ENCODE measurements around the gene SORCS1. TPM values are rescaled to one million over a fixed set of nuclear protein-coding genes. Genes with fewer than 3 reads are reported as not detected.
A peak's percentile ranks its signal among the peaks of the same experiment; 100 is the strongest.

The SORCS1 gene
- total RNA-seq, 1 donor from 2014 or later: 2.9 TPM

DNA sequence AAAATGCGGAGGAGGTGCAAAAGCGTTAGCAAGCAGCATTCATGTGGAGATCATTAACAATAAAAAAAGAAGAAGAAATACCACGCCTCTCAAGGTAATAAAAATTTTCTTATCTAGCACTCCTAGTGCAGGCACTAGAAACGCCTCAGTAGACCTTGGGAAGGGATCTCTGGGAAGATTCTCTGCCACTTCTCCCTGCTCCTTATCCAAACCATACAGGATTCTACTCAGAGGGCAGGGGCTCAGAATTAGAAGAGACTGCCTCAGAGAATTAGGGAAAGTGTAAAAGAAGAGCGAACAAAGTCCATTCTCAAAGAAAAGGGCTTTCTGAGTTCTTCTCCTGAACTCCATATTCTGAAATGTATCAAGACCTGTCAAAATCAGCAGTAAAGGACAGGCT lies 413.4 kb downstream of the SORCS1 start:
- DNase-seq (ENCODE audit: missing footprints) (no peak), ATAC-seq (no peak)
- intact Hi-C loops (cut with DNase I): no loop called here

DNA sequence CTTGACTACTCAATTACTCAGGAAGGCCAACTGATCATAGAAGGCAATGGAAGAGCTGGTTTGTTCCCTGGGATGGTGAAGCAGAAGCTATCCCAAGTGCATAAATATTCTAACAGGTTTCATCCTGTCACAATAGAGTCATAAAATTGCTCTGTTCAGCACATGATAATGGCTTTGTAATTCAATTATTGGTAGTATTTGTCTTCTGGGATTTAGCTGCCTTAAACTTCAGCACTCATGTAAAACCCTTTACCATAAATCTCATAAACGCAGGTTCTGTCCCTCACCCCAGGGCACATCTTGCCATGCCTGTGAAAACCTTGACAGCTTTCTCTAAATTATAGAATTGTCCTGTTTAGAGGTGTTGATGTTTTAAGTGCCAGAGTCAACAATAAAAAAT lies 417.6 kb downstream of the SORCS1 start:
- no peak for DNase-seq (ENCODE audit: missing footprints)
- intact Hi-C loops (cut with DNase I): no loop called here
- ATAC-seq: no peak

DNA sequence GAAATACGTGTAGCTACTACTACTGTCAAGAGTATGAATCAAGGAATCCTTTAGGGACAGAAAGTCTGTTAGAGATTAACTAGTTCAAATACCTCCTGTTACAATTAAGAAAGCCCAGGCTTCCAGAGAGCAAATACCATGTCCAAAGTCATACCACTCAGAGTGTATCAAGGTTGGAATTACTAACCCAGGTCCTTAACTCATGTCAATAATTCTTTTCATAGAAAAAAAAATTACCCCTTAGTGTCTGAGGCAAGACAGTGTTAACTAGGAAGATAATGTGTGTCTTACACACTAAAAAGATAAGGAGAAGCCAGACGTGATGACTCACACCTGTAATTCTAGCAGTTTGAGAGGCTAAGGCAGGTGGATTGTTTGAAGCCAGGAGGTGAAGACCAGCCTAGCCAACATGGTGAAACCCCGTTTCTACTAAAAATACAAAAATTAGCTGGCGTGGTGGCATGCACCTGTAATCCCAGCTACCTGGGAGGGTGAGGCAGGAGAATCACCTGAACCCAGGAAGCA lies 423.4 kb downstream of the SORCS1 start:
- no peak for ATAC-seq
- no peak for DNase-seq (ENCODE audit: missing footprints)
- intact Hi-C loops (cut with DNase I): no loop called here

- no peak for ATAC-seq
- intact Hi-C loops (cut with DNase I): no loop called here
Observed at GRCh38 chr10:106740071-106740470, 424.4 kb downstream of the SORCS1 start.

GRCh38 chr10:106734220-106734619 lies 430.3 kb downstream of the SORCS1 start:
- ATAC-seq (no peak), DNase-seq (ENCODE audit: missing footprints) (no peak)
- intact Hi-C loops (cut with DNase I): no loop called here

More at GRCh38 chr10:106740071-106740470, 424.4 kb downstream of the SORCS1 start:
- no peak for DNase-seq (ENCODE audit: missing footprints)

DNA sequence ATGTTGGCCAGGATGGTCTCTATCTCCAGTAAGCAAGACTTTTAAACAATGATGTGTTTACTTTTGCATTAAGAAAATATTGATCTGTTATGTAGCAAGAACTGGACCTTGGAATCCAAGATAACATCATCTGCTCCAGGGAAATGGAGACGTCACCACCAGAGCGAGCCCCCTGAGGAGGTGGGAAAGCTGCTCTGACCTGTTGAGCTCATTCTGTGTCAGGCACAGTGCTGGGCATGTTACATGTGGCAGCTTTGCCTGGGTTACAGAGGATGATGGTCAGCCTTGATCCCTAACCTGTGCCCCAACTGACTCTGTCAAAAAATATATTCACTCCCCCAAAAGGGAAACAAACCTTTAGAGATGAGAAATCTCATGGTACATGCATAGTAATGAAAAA lies 436.3 kb downstream of the SORCS1 start:
- intact Hi-C loops (cut with DNase I): no loop called here
- ATAC-seq: no peak

GRCh38 chr10:106727170-106727569 lies 437.3 kb downstream of the SORCS1 start:
- ATAC-seq: no peak

More for the DNA sequence above, 436.3 kb downstream of the SORCS1 start:
- no peak for DNase-seq (ENCODE audit: missing footprints)

DNA sequence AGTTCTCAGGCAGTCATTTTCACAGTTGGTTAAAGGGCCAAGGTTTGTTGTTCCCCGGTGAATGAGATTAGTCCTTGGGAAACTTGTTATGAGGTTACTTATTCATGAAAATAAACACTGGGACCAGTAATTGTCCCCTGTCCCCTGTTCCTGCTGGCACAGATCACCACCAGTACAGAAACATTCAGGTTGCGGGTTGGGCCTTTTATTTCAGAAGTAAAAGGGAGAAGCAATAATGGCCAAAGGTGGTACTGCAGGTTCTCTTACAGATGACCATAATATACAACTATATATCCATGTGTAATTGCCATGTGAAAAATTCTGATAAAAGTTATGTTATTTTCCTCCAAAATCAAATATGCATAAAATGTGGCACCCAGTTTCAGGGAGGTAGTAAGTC lies 442.0 kb downstream of the SORCS1 start:
- DNase-seq (ENCODE audit: missing footprints) (no peak), ATAC-seq (no peak)
- intact Hi-C loops (cut with DNase I): no loop called here

More at GRCh38 chr10:106727170-106727569, 437.3 kb downstream of the SORCS1 start:
- intact Hi-C loops (cut with DNase I): no loop called here
- no peak for DNase-seq (ENCODE audit: missing footprints)

DNA sequence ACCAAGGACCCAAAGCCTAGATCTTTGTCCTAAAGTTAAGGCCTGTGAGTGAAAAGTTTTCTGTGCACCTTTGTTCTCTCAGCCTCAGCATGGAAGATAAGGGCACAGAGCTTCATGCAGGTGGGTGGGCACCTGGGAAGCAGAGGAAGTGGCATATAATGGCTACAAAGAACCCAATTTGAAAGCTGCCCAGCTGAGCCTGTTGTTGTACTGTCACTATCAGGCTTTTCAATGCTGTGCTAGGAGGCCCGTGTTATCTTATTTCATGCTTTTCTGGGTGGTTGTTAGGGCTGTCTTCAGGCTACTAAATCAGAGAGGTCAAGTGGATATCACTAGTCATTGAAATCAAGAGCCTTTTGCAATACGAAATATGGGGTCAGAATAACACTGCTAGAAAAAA lies 443.8 kb downstream of the SORCS1 start:
- ATAC-seq (no peak), DNase-seq (ENCODE audit: missing footprints) (no peak)
- intact Hi-C loops (cut with DNase I): no loop called here

- intact Hi-C loops (cut with DNase I): no loop called here
- no peak for DNase-seq (ENCODE audit: missing footprints)
- ATAC-seq: peak; percentile 59
Observed at GRCh38 chr10:106716381-106716780, 448.1 kb downstream of the SORCS1 start.

- no peak for ATAC-seq
- no peak for DNase-seq (ENCODE audit: missing footprints)
- intact Hi-C loops (cut with DNase I): no loop called here
Observed at GRCh38 chr10:106714734-106715555, 449.6 kb downstream of the SORCS1 start.

- no peak for ATAC-seq
- intact Hi-C loops (cut with DNase I): no loop called here
- no peak for DNase-seq (ENCODE audit: missing footprints)
Observed at GRCh38 chr10:106713846-106714245, 450.7 kb downstream of the SORCS1 start.

DNA sequence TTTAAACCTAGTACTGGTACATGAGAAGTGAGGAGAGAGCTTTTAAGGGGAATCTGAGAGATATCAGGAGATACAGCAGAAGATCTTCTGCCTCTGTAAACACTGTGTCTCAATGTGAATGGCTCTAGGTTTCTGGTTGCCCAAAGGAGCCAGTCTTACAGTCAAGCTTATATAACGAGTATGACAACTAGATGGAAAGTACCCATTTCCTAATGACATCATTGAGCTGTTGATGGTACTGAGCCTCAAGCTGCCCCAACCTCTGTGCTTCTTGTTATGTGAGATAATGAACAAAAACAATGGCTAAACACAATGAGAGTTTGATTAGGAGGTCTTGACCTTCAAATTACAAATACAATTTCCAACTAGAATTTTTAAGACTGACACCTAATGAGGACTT lies 451.5 kb downstream of the SORCS1 start:
- ATAC-seq: no peak
- DNase-seq (ENCODE audit: missing footprints): no peak
- intact Hi-C loops (cut with DNase I): no loop called here

GRCh38 chr10:106711313-106711906 lies 453.1 kb downstream of the SORCS1 start:
- intact Hi-C loops (cut with DNase I): no loop called here
- DNase-seq (ENCODE audit: missing footprints): no peak
- no peak for ATAC-seq

GRCh38 chr10:106708506-106708905 lies 456.0 kb downstream of the SORCS1 start:
- DNase-seq (ENCODE audit: missing footprints) (no peak), ATAC-seq (no peak)
- intact Hi-C loops (cut with DNase I): no loop called here

DNA sequence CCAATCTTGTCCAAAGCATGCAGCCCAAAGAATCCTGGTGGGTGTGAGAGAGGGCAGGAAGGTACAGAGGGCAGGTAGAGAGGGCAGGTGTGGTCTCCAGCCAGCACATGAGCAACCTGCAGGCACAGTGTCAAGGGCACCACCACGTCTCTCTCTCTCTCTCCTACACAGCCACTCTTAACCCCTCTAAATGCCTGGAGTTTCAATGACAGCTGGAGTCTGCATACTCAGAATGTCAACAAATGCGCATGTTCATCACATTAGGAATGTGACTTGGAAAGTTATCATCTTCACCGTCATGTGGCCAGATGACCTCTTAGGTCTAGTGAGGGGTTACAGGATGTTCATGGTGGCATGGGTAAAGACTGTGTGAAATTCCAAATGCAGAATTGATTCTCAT lies 456.8 kb downstream of the SORCS1 start:
- DNase-seq (ENCODE audit: missing footprints): no peak
- no peak for ATAC-seq
- intact Hi-C loops (cut with DNase I): no loop called here

- intact Hi-C loops (cut with DNase I): no loop called here
- no peak for ATAC-seq
Observed at GRCh38 chr10:106706127-106706526, 458.4 kb downstream of the SORCS1 start.

GRCh38 chr10:106705681-106706100 lies 458.8 kb downstream of the SORCS1 start:
- peak; percentile 64 for ATAC-seq
- DNase-seq (ENCODE audit: missing footprints): no peak
- intact Hi-C loops (cut with DNase I): loop anchor here (2.0 kb wide), 1 partner anchor 1109 kb away; no protein-coding TSS in a partner anchor

More at GRCh38 chr10:106706127-106706526, 458.4 kb downstream of the SORCS1 start:
- no peak for DNase-seq (ENCODE audit: missing footprints)

GRCh38 chr10:106696239-106696638 lies 468.3 kb downstream of the SORCS1 start:
- no peak for ATAC-seq
- DNase-seq (ENCODE audit: missing footprints): no peak

GRCh38 chr10:106694696-106695095 lies 469.8 kb downstream of the SORCS1 start:
- intact Hi-C loops (cut with DNase I): no loop called here
- DNase-seq (ENCODE audit: missing footprints): no peak
- no peak for ATAC-seq

More at GRCh38 chr10:106696239-106696638, 468.3 kb downstream of the SORCS1 start:
- intact Hi-C loops (cut with DNase I): no loop called here
